Loucy (cell line): Measurements from ENCODE around the gene SUGP1.

Experiments
- H2AFZ ChIP-seq: fragments of 200-600 bp; sonication (generic); 2 replicates; pipeline ENCODE4 v1.6.0; 2016; ENCODE audit warnings: antibody characterized with exemption, mild to moderate bottlenecking, low read length, moderate library complexity
- H3F3A ChIP-seq: fragments of 200-600 bp; 2 replicates; pipeline ENCODE4 v1.6.0; 2016; ENCODE audit warnings: antibody characterized with exemption, low read depth, mild to moderate bottlenecking
- H3K27me3 ChIP-seq: fragments of 200-600 bp; sonication (generic); 2 replicates; pipeline ENCODE4 v1.6.1; 2014; ENCODE audit warnings: low read length, mild to moderate bottlenecking; ENCODE audit not compliant: insufficient read depth, poor library complexity, severe bottlenecking
- H3K36me3 ChIP-seq: fragments of 200-600 bp; sonication (generic); 2 replicates; pipeline ENCODE4 v1.6.1; 2016; ENCODE audit warnings: low read length; ENCODE audit not compliant: insufficient read depth
- H3K4me1 ChIP-seq: fragments of 200-600 bp; sonication (generic); 2 replicates; pipeline ENCODE4 v1.5.1; 2014; ENCODE audit warnings: low read length, mild to moderate bottlenecking; ENCODE audit not compliant: insufficient read depth, poor library complexity, severe bottlenecking
- H3K4me2 ChIP-seq: fragments of 200-600 bp; sonication (generic); 2 replicates; pipeline ENCODE4 v1.6.0; 2014; ENCODE audit warnings: antibody characterized with exemption, low read length, low read depth, mild to moderate bottlenecking; ENCODE audit not compliant: poor library complexity, severe bottlenecking
- H3K4me3 ChIP-seq: fragments of 200-600 bp; sonication (generic); 2 replicates; pipeline ENCODE4 v1.5.1; 2014; ENCODE audit warnings: low read length, mild to moderate bottlenecking, mixed read lengths; ENCODE audit not compliant: poor library complexity, severe bottlenecking
- H3K79me2 ChIP-seq: fragments of 200-600 bp; sonication (generic); 2 replicates; pipeline ENCODE4 v1.6.1; 2014; ENCODE audit warnings: low read length; ENCODE audit not compliant: insufficient read depth
- H3K9ac ChIP-seq: fragments of 200-600 bp; sonication (generic); 2 replicates; pipeline ENCODE4 v1.6.0; 2014; ENCODE audit warnings: mild to moderate bottlenecking, low read depth, low read length, moderate library complexity; ENCODE audit not compliant: poor library complexity, severe bottlenecking
- H3K9me2 ChIP-seq: fragments of 200-600 bp; sonication (generic); replicated peaks from 2 replicates; pipeline ENCODE4 v1.6.1; 2016; ENCODE audit warnings: low read depth, low read length, mixed read lengths
- H3K9me3 ChIP-seq: fragments of 200-600 bp; sonication (generic); 2 replicates; pipeline ENCODE4 v1.6.1; 2014; ENCODE audit warnings: mild to moderate bottlenecking, antibody characterized with exemption, low read length, low read depth; ENCODE audit not compliant: insufficient read depth
- H4K20me1 ChIP-seq: fragments of 200-600 bp; sonication (generic); 2 replicates; pipeline ENCODE4 v1.6.0; 2014; ENCODE audit warnings: antibody characterized with exemption, low read length, mild to moderate bottlenecking; ENCODE audit not compliant: insufficient read depth, poor library complexity, severe bottlenecking
- EZH2phosphoT487 ChIP-seq: fragments of 200-600 bp; IDR thresholded peaks from 2 replicates; pipeline ENCODE4 v1.6.1; 2018; ENCODE audit warnings: antibody characterized with exemption, mild to moderate bottlenecking, moderate library complexity, borderline replicate concordance
- TF ChIP-seq, protein P1 (sequence below): fragments of 200-600 bp; sonication (generic); conservative IDR thresholded peaks from 2 replicates; pipeline ENCODE4 v1.5.1; 2014; ENCODE audit warnings: mild to moderate bottlenecking, antibody characterized with exemption, low read length

Gene SUGP1

DNA sequence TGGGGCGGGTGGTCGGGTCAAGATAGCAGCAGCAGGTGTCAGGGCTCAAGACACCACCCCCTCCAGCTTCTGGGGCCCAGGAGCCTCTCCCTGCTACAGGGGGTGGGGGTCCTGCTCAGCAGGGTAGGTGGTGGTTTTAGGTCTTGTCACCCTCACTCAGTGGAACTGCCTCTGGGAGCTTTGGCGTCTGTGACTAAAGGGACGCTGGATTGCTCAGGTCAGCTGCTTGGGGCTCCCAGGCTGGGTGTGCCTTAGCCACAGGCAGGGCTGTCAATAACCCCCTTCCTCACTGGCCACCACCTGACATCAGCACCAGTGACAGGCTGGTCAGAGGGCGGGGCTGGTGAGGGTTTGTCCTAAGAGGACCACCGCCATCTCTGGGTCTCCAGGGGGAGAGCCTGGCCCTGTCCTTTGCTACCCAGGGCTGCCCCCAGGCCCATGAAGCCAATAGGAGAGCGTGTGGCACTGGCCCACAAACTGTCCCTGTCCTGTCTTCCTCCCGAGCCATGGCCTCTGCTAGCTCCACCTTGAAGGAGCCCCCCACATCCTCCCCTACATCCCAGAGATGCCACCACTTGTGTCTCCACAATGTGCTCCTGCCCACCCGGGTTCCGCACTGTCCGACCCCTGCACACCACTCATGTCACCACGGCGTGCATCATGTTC lies 36.7 kb upstream of the SUGP1 start:
- Histone ChIP-seq H3K4me1 (peaks cover 3% of the 10 kb centered on the region), H3K9me3 (no peaks in the 10 kb centered on the region), H3K4me2 (no peak overlapping the region), H3K36me3 (peaks cover 42% of the 10 kb centered on the region; the same call in 1 of the 2 replicates), H4K20me1 (no peaks in the 10 kb centered on the region), H3K9ac (no peak overlapping the region), H2AFZ (no peak overlapping the region), H3F3A (no peaks in the 10 kb centered on the region), H3K79me2 (no peaks in the 10 kb centered on the region), H3K4me3 (no peak overlapping the region), H3K27me3 (no peaks in the 10 kb centered on the region), H3K9me2 (no peaks in the 10 kb centered on the region)
- no peak for TF ChIP-seq EZH2phosphoT487
- TF ChIP-seq, protein P1, sequence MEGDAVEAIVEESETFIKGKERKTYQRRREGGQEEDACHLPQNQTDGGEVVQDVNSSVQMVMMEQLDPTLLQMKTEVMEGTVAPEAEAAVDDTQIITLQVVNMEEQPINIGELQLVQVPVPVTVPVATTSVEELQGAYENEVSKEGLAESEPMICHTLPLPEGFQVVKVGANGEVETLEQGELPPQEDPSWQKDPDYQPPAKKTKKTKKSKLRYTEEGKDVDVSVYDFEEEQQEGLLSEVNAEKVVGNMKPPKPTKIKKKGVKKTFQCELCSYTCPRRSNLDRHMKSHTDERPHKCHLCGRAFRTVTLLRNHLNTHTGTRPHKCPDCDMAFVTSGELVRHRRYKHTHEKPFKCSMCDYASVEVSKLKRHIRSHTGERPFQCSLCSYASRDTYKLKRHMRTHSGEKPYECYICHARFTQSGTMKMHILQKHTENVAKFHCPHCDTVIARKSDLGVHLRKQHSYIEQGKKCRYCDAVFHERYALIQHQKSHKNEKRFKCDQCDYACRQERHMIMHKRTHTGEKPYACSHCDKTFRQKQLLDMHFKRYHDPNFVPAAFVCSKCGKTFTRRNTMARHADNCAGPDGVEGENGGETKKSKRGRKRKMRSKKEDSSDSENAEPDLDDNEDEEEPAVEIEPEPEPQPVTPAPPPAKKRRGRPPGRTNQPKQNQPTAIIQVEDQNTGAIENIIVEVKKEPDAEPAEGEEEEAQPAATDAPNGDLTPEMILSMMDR = no peak

DNA sequence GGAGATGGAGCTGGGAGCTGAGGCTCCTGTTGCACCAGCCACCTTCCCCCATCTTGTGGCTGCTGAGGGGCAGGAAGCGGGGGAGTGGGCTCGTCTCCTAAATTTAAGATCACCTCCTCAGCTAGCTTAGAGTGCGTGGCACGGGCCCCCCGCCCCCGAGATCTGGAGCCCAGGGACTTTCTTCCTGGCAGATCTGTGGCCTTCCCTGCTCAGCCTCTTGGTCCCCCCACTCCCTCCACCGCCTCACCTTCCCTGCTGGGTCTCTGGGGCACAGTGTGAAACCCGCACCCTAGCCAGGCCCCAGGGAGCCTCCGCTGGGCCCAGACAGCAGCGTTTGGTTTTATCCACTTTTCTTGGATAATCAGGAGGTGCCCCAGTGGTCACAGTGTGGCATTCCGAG lies 36.2 kb upstream of the SUGP1 start:
- Histone ChIP-seq H3K4me2 (no peak overlapping the region), H3K4me1 (peaks cover 3% of the 10 kb centered on the region)
- TF ChIP-seq EZH2phosphoT487 = no peak
- TF ChIP-seq, protein P1 = no peak

DNA sequence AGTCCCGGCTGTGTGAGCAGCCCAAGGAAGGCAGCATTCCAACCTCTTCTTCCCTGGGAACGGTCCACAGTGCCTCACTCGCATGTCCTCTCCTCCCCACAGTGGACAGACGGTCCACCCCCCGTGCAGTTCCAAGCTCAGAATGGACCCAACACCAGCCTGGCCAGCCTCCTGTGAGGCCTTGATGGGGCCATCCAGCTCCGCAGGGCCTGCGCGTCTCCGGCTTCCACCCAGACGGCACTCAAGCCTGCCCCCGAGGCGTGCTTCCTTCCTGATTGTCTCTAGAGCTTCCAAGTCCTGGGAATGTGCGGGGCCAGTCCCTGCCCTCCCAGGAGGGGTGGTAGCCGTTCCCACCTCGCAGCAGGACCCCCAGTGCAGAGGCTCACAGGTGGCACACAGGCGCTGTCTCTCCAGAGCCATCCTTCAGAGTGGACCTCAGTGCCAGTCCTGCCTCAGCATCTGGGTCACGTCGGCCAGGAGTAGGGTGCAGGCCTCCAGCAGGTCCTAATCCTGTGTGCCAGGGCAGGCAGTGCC lies 35.4 kb upstream of the SUGP1 start:
- Histone ChIP-seq H4K20me1 (no peaks in the 10 kb centered on the region), H3K36me3 (peaks cover 45% of the 10 kb centered on the region; the same call in 1 of the 2 replicates), H3K9ac (no peak overlapping the region), H3K9me3 (no peaks in the 10 kb centered on the region), H3K9me2 (no peaks in the 10 kb centered on the region), H2AFZ (no peak overlapping the region), H3K4me1 (no peaks in the 10 kb centered on the region), H3F3A (no peaks in the 10 kb centered on the region), H3K4me3 (no peak overlapping the region), H3K79me2 (no peaks in the 10 kb centered on the region), H3K4me2 (no peak overlapping the region), H3K27me3 (no peaks in the 10 kb centered on the region)
- TF ChIP-seq EZH2phosphoT487 = no peak
- TF ChIP-seq, protein P1 = no peak

More for the DNA sequence above, 36.2 kb upstream of the SUGP1 start:
- Histone ChIP-seq H3K4me3 (no peak overlapping the region), H3K27me3 (no peaks in the 10 kb centered on the region), H3K9ac (no peak overlapping the region), H2AFZ (no peak overlapping the region), H3F3A (no peaks in the 10 kb centered on the region), H3K36me3 (peaks cover 45% of the 10 kb centered on the region; the same call in 1 of the 2 replicates), H3K9me3 (no peaks in the 10 kb centered on the region), H3K79me2 (no peaks in the 10 kb centered on the region), H4K20me1 (no peaks in the 10 kb centered on the region), H3K9me2 (no peaks in the 10 kb centered on the region)
